ENCODE results near the gene S100A2.

Gene S100A2

GRCh38 chr1:153541641-153542590, 23.7 kb downstream of the S100A2 start:
- Histone ChIP-seq H3K79me1 (replicated peaks; ENCODE audit: low read length, poor library complexity, severe bottlenecking) (peaks cover 8% of the 10 kb centered on the region), H2BK15ac (ENCODE audit: low read depth, poor library complexity, severe bottlenecking) (no peak overlapping the region), H3K18ac (ENCODE audit: low read depth in 1 of 2, low read length in 2 of 2) (peak overlapping the region in 1 of 2 experiments; percentile 49), H4K8ac (ENCODE audit: low read length) (no peak overlapping the region), H2BK5ac (ENCODE audit: low read depth, low read length, poor library complexity, severe bottlenecking) (peak overlapping the region; percentile 59), H3K9me3 (ENCODE audit: control insufficient read depth, low read length) (no peaks in the 10 kb centered on the region), H3K4me3 (ENCODE audit: insufficient read depth in 1 of 2, low read depth in 1 of 2, low read length in 2 of 2) (peak overlapping the region in 1 of 2 experiments; percentile 87), H3K27ac (ENCODE audit: low read length, poor library complexity, severe bottlenecking) (peak overlapping the region; percentile 92), H3K36me3 (ENCODE audit: control insufficient read depth in 1 of 2, insufficient read depth in 2 of 2, low read depth in 1 of 2, low read length in 2 of 2) (peaks cover 12 to 25% of the 10 kb centered on the region in 2 experiments), H2BK12ac (ENCODE audit: low read length in 2 of 2) (peak overlapping the region in 1 of 2 experiments; percentile 45), H3K14ac (ENCODE audit: low read length in 2 of 2) (no peak overlapping the region), H3K9ac (ENCODE audit: low read length) (peak overlapping the region; percentile 95), H3K4ac (ENCODE audit: low read depth in 1 of 2, low read length in 2 of 2) (peak overlapping the region in 1 of 2 experiments; percentile 3), H3K23ac (ENCODE audit: low read length in 2 of 2) (no peak overlapping the region), H2AFZ (ENCODE audit: low read depth, low read length) (no peak overlapping the region), H3K4me1 (ENCODE audit: control insufficient read depth, insufficient read depth, low read depth, low read length) (peaks cover 61% of the 10 kb centered on the region), H4K91ac (ENCODE audit: low read length) (peak overlapping the region; percentile 56), H3K27me3 (ENCODE audit: control insufficient read depth in 1 of 2, insufficient read depth in 1 of 2, low read length in 2 of 2) (no peaks in the 10 kb centered on the region), H2BK120ac (ENCODE audit: low read depth, low read length) (peak overlapping the region; percentile 49), H2AK5ac (ENCODE audit: low read length, severe bottlenecking) (peak overlapping the region; percentile 59), H3K4me2 (ENCODE audit: low read length, poor library complexity, severe bottlenecking) (no peak overlapping the region)
- WGBS, result 93% methylated on average over 6 of the region's 13 CpGs
- no peak for DNase-seq

GRCh38 chr1:153540394-153541361, 25.0 kb downstream of the S100A2 start, which contains the start of gene S100A5:
Gene S100A5 (minus strand): TSS chr1:153540934. CDS start chr1:153540191, 743 bp downstream.
- no peaks in the 10 kb centered on the region for H3K9me3 ChIP-seq (ENCODE audit: control insufficient read depth, low read length)
- H3K4me1 ChIP-seq (ENCODE audit: control insufficient read depth, insufficient read depth, low read depth, low read length), result peaks cover 58% of the 10 kb centered on the region
- H3K27ac ChIP-seq (ENCODE audit: low read length, poor library complexity, severe bottlenecking), result peak within 1 kb of the TSS; percentile 92
- peak within 1 kb of the TSS; percentile 28 to 52 for H3K4ac ChIP-seq (ENCODE audit: low read depth in 1 of 2, low read length in 2 of 2)
- H2BK5ac ChIP-seq (ENCODE audit: low read depth, low read length, poor library complexity, severe bottlenecking), result peak within 1 kb of the TSS; percentile 86
- H3K79me1 ChIP-seq (replicated peaks; ENCODE audit: low read length, poor library complexity, severe bottlenecking), result peaks cover 2% of the 10 kb centered on the region
- H3K9ac ChIP-seq (ENCODE audit: low read length), result peak within 1 kb of the TSS; percentile 95
- H2AK5ac ChIP-seq (ENCODE audit: low read length, severe bottlenecking), result peak within 1 kb of the TSS; percentile 99
- peak within 1 kb of the TSS in 1 of 2 experiments; percentile 3 for H3K4me3 ChIP-seq (ENCODE audit: insufficient read depth in 1 of 2, low read depth in 1 of 2, low read length in 2 of 2)
- H3K14ac ChIP-seq (ENCODE audit: low read length in 2 of 2), result no peak within 1 kb of the TSS
- no peak within 1 kb of the TSS for H2AFZ ChIP-seq (ENCODE audit: low read depth, low read length)
- H4K91ac ChIP-seq (ENCODE audit: low read length), result peak within 1 kb of the TSS; percentile 64
- WGBS, result 70% methylated on average over 11 of the region's 11 CpGs
- H3K27me3 ChIP-seq (ENCODE audit: control insufficient read depth in 1 of 2, insufficient read depth in 1 of 2, low read length in 2 of 2), result no peaks in the 10 kb centered on the region
- DNase-seq, result no peak
- no peak within 1 kb of the TSS for H3K23ac ChIP-seq (ENCODE audit: low read length in 2 of 2)
- H2BK15ac ChIP-seq (ENCODE audit: low read depth, poor library complexity, severe bottlenecking), result peak within 1 kb of the TSS; percentile 94
- peak within 1 kb of the TSS; percentile 7 for H3K4me2 ChIP-seq (ENCODE audit: low read length, poor library complexity, severe bottlenecking)
- peak within 1 kb of the TSS; percentile 69 for H2BK120ac ChIP-seq (ENCODE audit: low read depth, low read length)
- H3K36me3 ChIP-seq (ENCODE audit: control insufficient read depth in 1 of 2, insufficient read depth in 2 of 2, low read depth in 1 of 2, low read length in 2 of 2), result peaks cover 12 to 25% of the 10 kb centered on the region in 2 experiments
- H4K8ac ChIP-seq (ENCODE audit: low read length), result peak within 1 kb of the TSS; percentile 45
- H3K18ac ChIP-seq (ENCODE audit: low read depth in 1 of 2, low read length in 2 of 2), result peak within 1 kb of the TSS; percentile 40 to 67
- peak within 1 kb of the TSS; percentile 29 to 45 for H2BK12ac ChIP-seq (ENCODE audit: low read length in 2 of 2)

- H3K4me1 ChIP-seq (ENCODE audit: control insufficient read depth, insufficient read depth, low read depth, low read length), result peaks cover 56% of the 10 kb centered on the region
- no peak overlapping the region for H2BK120ac ChIP-seq (ENCODE audit: low read depth, low read length)
- no peak overlapping the region for H3K4me3 ChIP-seq (ENCODE audit: insufficient read depth in 1 of 2, low read depth in 1 of 2, low read length in 2 of 2)
- no peaks in the 10 kb centered on the region for H3K27me3 ChIP-seq (ENCODE audit: control insufficient read depth in 1 of 2, insufficient read depth in 1 of 2, low read length in 2 of 2)
- H3K4ac ChIP-seq (ENCODE audit: low read depth in 1 of 2, low read length in 2 of 2), result peak overlapping the region in 1 of 2 experiments; percentile 21
- no peak overlapping the region for H2AFZ ChIP-seq (ENCODE audit: low read depth, low read length)
- H2BK5ac ChIP-seq (ENCODE audit: low read depth, low read length, poor library complexity, severe bottlenecking), result no peak overlapping the region
- H3K4me2 ChIP-seq (ENCODE audit: low read length, poor library complexity, severe bottlenecking), result no peak overlapping the region
- no peaks in the 10 kb centered on the region for H3K9me3 ChIP-seq (ENCODE audit: control insufficient read depth, low read length)
- H2BK12ac ChIP-seq (ENCODE audit: low read length in 2 of 2), result peak overlapping the region in 1 of 2 experiments; percentile 37
- H3K23ac ChIP-seq (ENCODE audit: low read length in 2 of 2), result no peak overlapping the region
- H2AK5ac ChIP-seq (ENCODE audit: low read length, severe bottlenecking), result peak overlapping the region; percentile 99
- no peak overlapping the region for H3K9ac ChIP-seq (ENCODE audit: low read length)
- H2BK15ac ChIP-seq (ENCODE audit: low read depth, poor library complexity, severe bottlenecking), result no peak overlapping the region
- WGBS, result 100% methylated on average over 2 of the region's 4 CpGs
- peak overlapping the region in 1 of 2 experiments; percentile 26 for H3K18ac ChIP-seq (ENCODE audit: low read depth in 1 of 2, low read length in 2 of 2)
- no peak for DNase-seq
- no peak overlapping the region for H4K91ac ChIP-seq (ENCODE audit: low read length)
- peaks cover 17 to 28% of the 10 kb centered on the region in 2 experiments for H3K36me3 ChIP-seq (ENCODE audit: control insufficient read depth in 1 of 2, insufficient read depth in 2 of 2, low read depth in 1 of 2, low read length in 2 of 2)
- H3K27ac ChIP-seq (ENCODE audit: low read length, poor library complexity, severe bottlenecking), result peak overlapping the region; percentile 92
- H3K79me1 ChIP-seq (replicated peaks; ENCODE audit: low read length, poor library complexity, severe bottlenecking), result peaks cover 2% of the 10 kb centered on the region
- H4K8ac ChIP-seq (ENCODE audit: low read length), result no peak overlapping the region
- H3K14ac ChIP-seq (ENCODE audit: low read length in 2 of 2), result peak overlapping the region in 1 of 2 experiments; percentile 53
Measured at GRCh38 chr1:153539395-153540093, 26.1 kb downstream of the S100A2 start.
